SK-N-SH treated with all-trans-retinoic acid at 6 μM for 48 hours (cell line): ENCODE measurements around the gene SBK2.

Experiments used
- ESRRG ChIP-seq: fragments of 250-450 bp; sonication (Bioruptor Pico); IDR thresholded peaks from 2 replicates; pipeline ENCODE4 v1.6.1; 2021; ENCODE audit warnings: mild to moderate bottlenecking
- OSR1 ChIP-seq: fragments of 250-450 bp; sonication (Bioruptor Pico); IDR thresholded peaks from 2 replicates; pipeline ENCODE4 v1.8.0; 2022; ENCODE audit warnings: moderate library complexity, mild to moderate bottlenecking, inconsistent platforms
- ZFP30 ChIP-seq: fragments of 450-650 bp; formaldehyde crosslinking; IDR thresholded peaks from 2 replicates; pipeline ENCODE4 v1.5.0; 2022; ENCODE audit warnings: mild to moderate bottlenecking, moderate library complexity
- ZNF8 ChIP-seq: fragments of 450-650 bp; formaldehyde crosslinking; IDR thresholded peaks from 2 replicates; pipeline ENCODE4 v1.5.0; 2020; ENCODE audit warnings: mild to moderate bottlenecking, moderate library complexity

DNA sequence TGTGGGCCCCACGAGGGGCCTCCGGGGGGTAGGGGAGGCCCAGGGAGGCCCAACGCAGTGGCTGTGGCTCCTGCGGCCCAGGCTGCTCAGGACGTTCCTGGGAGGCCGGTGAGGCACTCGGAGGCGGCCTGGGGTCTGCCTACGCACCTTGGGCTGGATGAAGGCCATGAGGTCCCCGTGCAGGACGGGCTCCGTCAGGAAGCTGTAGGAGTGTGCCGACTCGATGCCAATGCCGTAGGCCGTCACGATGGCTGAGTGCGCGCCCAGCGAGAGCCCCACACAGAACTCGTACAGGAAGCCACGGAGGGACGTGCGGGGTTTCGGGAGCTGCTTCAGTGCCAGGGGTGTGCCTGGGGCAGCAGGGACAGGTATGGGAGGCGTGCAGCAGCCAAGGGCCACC lies 5.9 kb downstream of the SBK2 start:
- TF ChIP-seq OSR1 (CRISPR knock-in tag) (no peak), ZFP30 (CRISPR knock-in tag) (no peak), ESRRG (no peak), ZNF8 (CRISPR knock-in tag) (no peak)
